Upper lobe of left lung (tissue), 4 donors: Measurements from ENCODE around the gene ZNF438.

Experiments used
- CTCF ChIP-seq, 6 experiments: fragments of 450-650 bp in 4 of 6; fragments of 200-600 bp in 2 of 6; sonication (generic) in 2 of 6; IDR thresholded peaks; one replicate each; pipeline ENCODE4 v1.5.1; 2016 to 2019; ENCODE audit warnings: antibody characterized with exemption in 6 of 6
- POLR2AphosphoS5 ChIP-seq, 2 donors: sonication (generic); formaldehyde crosslinking; IDR thresholded peaks; one replicate each; pipeline ENCODE4 v1.5.1; 2017; ENCODE audit warnings: antibody characterized with exemption in 2 of 2

GRCh38 chr10:30897547-30897946 lies 134.1 kb downstream of the ZNF438 start:
- TF ChIP-seq CTCF (IDR thresholded peaks at IDR 0.05) (no peak), POLR2AphosphoS5 (IDR thresholded peaks at IDR 0.05) (no peak)
